ENCODE data around the gene SPINK14.

Gene SPINK14

DNA sequence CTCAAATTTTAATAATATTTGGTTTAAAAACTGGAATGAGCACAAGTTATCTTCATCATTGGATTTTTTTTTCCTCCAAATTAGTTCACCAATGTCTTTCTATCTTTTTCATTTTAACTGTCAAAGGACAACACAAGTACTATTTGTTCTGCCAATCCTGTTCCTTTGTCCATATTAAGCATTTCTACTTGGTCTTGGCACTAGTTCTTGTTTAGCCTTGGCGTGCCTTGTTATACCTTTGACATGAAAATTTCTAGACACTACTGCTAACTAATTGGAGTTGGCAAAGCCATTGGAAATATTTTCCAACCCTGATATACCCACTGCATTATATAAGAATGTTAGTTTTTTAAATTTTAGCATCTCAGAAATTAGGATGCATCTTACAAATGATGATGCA lies 38.3 kb downstream of the SPINK14 start:
- no peak for DNase-seq (ENCODE audit: low spot score)
- H3K4me3 ChIP-seq: no peak overlapping the region
- H3K27ac ChIP-seq: no peak overlapping the region
- TF ChIP-seq, protein P1, sequence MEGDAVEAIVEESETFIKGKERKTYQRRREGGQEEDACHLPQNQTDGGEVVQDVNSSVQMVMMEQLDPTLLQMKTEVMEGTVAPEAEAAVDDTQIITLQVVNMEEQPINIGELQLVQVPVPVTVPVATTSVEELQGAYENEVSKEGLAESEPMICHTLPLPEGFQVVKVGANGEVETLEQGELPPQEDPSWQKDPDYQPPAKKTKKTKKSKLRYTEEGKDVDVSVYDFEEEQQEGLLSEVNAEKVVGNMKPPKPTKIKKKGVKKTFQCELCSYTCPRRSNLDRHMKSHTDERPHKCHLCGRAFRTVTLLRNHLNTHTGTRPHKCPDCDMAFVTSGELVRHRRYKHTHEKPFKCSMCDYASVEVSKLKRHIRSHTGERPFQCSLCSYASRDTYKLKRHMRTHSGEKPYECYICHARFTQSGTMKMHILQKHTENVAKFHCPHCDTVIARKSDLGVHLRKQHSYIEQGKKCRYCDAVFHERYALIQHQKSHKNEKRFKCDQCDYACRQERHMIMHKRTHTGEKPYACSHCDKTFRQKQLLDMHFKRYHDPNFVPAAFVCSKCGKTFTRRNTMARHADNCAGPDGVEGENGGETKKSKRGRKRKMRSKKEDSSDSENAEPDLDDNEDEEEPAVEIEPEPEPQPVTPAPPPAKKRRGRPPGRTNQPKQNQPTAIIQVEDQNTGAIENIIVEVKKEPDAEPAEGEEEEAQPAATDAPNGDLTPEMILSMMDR (IDR thresholded peaks at IDR 0.05): no peak

DNA sequence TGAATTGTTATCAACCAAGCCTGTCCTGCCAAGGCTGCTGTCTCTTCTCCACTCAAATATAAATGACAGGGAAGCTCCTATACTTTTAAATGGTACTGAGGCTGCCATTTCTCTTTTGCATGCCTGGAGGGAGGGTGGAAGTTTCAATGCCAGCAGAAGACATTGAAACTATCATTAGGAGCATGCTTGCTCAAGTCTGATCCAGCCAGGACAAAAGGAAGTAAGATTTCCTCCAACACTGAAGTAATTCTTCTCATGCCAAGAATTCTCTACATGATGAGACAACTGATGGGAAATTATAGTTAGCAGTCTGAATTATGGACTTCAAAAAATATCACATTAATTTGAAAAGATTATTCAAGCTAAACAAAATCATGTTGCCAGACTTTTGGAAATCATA lies 39.9 kb downstream of the SPINK14 start:
- DNase-seq (ENCODE audit: low spot score): no peak
- H3K27ac ChIP-seq: peak overlapping the region in 1 of 2 donors; percentile 36
- no peak overlapping the region for H3K4me3 ChIP-seq
- TF ChIP-seq, protein P1 (IDR thresholded peaks at IDR 0.05): no peak

DNA sequence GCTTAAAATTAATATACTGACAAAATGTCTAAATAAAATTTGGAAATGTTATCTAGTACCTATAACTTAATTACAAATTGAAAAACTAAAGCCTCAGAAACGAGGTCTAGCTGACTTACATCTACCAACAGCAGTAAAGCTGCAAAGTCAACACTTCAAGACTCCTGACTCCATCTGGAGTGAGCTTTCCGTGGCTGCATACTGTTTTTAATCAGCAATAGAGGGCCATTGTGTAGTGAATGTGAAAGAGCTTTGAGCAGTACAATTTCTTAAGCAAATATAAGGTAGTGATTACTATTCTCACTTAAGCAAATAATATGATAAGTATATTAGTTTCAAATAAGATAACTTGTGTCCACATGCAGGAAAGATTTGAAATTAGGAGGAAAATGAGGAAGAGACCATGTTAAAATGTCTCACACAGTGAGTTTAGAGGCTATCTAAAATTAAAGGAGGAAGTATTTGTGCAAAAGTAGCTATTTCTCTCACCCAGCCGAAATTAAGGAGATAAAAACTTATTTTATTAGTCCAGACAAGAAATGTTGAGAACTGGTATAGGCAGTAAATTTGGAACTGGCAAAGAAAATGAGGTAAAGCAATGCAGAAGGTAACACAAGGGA lies 40.9 kb downstream of the SPINK14 start:
- no peak overlapping the region for H3K27ac ChIP-seq
- H3K4me3 ChIP-seq: no peak overlapping the region
- DNase-seq (ENCODE audit: low spot score): no peak
- TF ChIP-seq, protein P1 (IDR thresholded peaks at IDR 0.05): no peak

DNA sequence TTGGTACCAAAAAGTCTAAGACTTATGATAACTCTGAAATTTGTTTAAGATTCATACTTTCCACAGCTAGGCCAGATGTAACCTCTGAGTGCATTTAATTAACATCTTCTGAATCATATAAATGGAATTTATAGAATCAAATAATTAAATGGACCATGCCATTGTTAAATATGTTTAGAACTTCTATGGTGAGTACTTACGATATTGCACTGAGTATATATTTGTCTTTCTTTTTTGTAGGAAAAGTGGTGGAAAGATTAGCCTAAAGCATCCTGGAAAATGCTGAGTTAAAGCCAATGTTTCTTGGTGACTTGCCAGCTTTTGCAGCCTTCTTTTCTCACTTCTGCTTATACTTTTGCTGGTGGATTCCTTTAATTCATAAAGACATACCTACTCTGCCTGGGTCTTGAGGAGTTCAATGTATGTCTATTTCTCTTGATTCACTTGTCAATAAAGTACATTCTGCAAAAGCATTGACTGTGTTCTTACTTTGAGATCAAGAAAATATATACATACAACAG lies 46.4 kb downstream of the SPINK14 start:
- H3K27ac ChIP-seq: no peak overlapping the region
- H3K4me3 ChIP-seq: no peak overlapping the region
- DNase-seq (ENCODE audit: low spot score): no peak
- TF ChIP-seq, protein P1 (IDR thresholded peaks at IDR 0.05): no peak

DNA sequence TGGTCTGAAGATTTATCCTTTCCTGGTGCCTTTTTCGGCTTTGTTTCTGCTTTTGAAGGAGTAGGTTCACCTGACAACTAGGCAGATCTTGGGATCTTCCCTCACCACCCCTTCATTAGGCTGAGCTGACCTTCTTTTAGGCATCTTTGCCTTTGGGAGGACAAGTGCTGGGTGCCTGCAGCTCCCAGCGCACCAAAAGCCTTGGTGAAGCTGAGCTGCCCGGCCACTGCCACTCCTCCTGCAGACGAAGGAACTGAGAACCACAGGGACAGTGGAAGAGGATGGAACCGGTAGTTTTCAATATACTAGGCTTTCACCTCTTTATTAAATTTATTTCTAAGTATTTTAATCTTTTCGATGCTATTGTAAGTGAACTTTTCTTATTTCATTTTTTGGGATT lies 53.2 kb downstream of the SPINK14 start:
- no peak overlapping the region for H3K4me3 ChIP-seq
- H3K27ac ChIP-seq: no peak overlapping the region
- TF ChIP-seq, protein P1 (IDR thresholded peaks at IDR 0.05): no peak
- no peak for DNase-seq (ENCODE audit: low spot score)

DNA sequence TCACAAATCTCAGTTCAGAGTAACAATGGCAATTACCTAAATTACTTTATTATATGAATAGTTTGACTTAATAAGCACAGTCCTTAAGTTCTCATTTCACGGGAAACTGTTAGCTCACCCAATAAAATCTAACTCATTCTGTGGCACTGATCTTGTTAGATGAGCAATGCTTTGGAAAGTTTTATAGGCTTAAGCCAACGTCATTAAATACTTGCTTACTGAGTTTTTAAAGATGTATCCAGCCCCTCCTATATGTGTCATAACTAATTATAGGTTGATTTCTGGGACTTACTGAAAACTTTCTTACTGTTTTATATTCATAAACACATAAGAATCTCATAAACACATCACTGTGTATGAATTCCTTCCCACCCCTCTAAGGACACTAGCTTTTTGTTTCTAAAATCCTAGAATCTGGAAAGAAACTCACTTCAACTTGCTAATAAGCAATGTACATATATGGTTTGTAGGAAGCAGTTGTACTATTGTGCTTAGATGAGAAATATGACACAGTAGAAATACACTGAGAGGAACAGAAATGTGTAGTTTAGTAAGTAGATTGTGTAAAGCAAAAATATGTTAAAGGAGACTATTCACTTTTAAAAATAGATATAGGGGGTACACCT lies 55.9 kb downstream of the SPINK14 start:
- Histone ChIP-seq H3K27ac (no peak overlapping the region), H3K4me3 (no peak overlapping the region)
- no peak for DNase-seq (ENCODE audit: low spot score)
- TF ChIP-seq, protein P1 (IDR thresholded peaks at IDR 0.05): no peak
